Panc1 (cell line): ENCODE measurements around the gene GAD1. TPM values are rescaled to one million over a fixed set of nuclear protein-coding genes. Genes with fewer than 3 reads are reported as not detected.

Experiments
- ATAC-seq: fragments of 200-7000 bp; cut with Tn5 transposase; 2 replicates; pipeline ENCODE4 v1.9.1; 2020; ENCODE audit warnings: mild to moderate bottlenecking, moderate library complexity
- BruUV-seq: library from RNA; stranded (reverse); fragments of 400-500 nt; replicated peaks from 2 replicates; lab custom pipeline; 2021; lab: Mats Ljungman, UMichigan
- CTCF ChIA-PET: fragments of 300-600 bp; sonication (Branson Sonifier 250); formaldehyde crosslinking; loops from one replicate; lab custom pipeline; 2022; ENCODE audit warnings: antibody characterized with exemption; lab: Charles Lee
- POLR2A ChIA-PET: fragments of 300-600 bp; sonication (Branson Sonifier 250); formaldehyde crosslinking; loops from one replicate; lab custom pipeline; 2022; ENCODE audit warnings: antibody characterized with exemption; lab: Charles Lee
- DNase-seq: peaks from one replicate; pipeline ENCODE4 v3.0.0-alpha.2; 2010; ENCODE audit warnings: low read depth, low spot score
- H3K27ac ChIP-seq: 2 replicates; pipeline ENCODE4 v1.5.1; 2011; ENCODE audit warnings: mild to moderate bottlenecking, low read length, inconsistent platforms
- H3K27me3 ChIP-seq: fragments of 200-500 bp; sonication (Bioruptor generic); 2 replicates; pipeline ENCODE4 v1.6.0; 2014; ENCODE audit warnings: low read length, inconsistent platforms; ENCODE audit not compliant: control insufficient read depth, insufficient read depth
- H3K36me3 ChIP-seq: fragments of 200-500 bp; sonication (Bioruptor generic); 2 replicates; pipeline ENCODE4 v1.5.1; 2014; ENCODE audit warnings: inconsistent platforms, mild to moderate bottlenecking, low read length, moderate library complexity; ENCODE audit not compliant: control insufficient read depth, insufficient read depth
- H3K4me1 ChIP-seq: 2 replicates; pipeline ENCODE4 v1.5.1; 2011; ENCODE audit warnings: inconsistent platforms, mild to moderate bottlenecking, low read length, moderate library complexity; ENCODE audit not compliant: control insufficient read depth, insufficient read depth
- H3K4me3 ChIP-seq, 2 experiments: 2 replicates each; pipeline ENCODE4 v1.5.1; 2011 to 2012; ENCODE audit warnings: low read depth in 2 of 2, low read length in 2 of 2, mild to moderate bottlenecking in 2 of 2, inconsistent platforms in 1 of 2, moderate library complexity in 1 of 2
- H3K9me3 ChIP-seq: fragments of 200-500 bp; sonication (Bioruptor generic); 2 replicates; pipeline ENCODE4 v1.5.1; 2014; ENCODE audit warnings: low read depth, mild to moderate bottlenecking, inconsistent platforms, low read length, moderate library complexity; ENCODE audit not compliant: control insufficient read depth, insufficient read depth
- CTCF ChIP-seq: fragments of 450-650 bp; IDR thresholded peaks from 2 replicates; pipeline ENCODE4 v1.5.1; 2017; ENCODE audit warnings: mild to moderate bottlenecking
- POLR2AphosphoS5 ChIP-seq: IDR thresholded peaks from 2 replicates; pipeline ENCODE4 v1.6.1; 2012; ENCODE audit warnings: mild to moderate bottlenecking, low read depth, low read length, moderate library complexity
- REST ChIP-seq, 2 experiments: IDR thresholded peaks; 2 replicates each; pipeline ENCODE4 v1.6.1; 2011 to 2012; ENCODE audit warnings: low read depth in 2 of 2, control low read depth in 1 of 2, low read length in 1 of 2, mild to moderate bottlenecking in 1 of 2, moderate library complexity in 1 of 2; ENCODE audit not compliant: insufficient read depth in 1 of 2
- SIN3A ChIP-seq: IDR thresholded peaks from 2 replicates; pipeline ENCODE4 v1.6.1; 2012; ENCODE audit warnings: low read depth, mild to moderate bottlenecking, low read length, moderate library complexity, borderline replicate concordance; ENCODE audit not compliant: insufficient read depth
- in situ Hi-C: cut with HindIII; loops from 2 replicates; pipeline ENCODE4 v1.10.0; 2016; ENCODE audit warnings: low sequenced_read_pairs, low pct_unique_long_range_greater_than_20kb
- intact Hi-C: fragments of 100-400 bp; cut with micrococcal nuclease; formaldehyde crosslinking; loops from one replicate; pipeline ENCODE4 v1.10.0; 2022; ENCODE audit not compliant: unreplicated experiment
- total RNA-seq: library from RNA; stranded (reverse); gene quantifications from one replicate; pipeline ENCODE4 v1.2.1, GENCODE V29; 2021; ENCODE audit not compliant: unreplicated experiment

The GAD1 gene
- total RNA-seq, 1 experiment from 2014 or later, result 12.5 TPM

- POLR2A ChIA-PET, result no interaction called here
- CTCF ChIA-PET, result interaction anchor here (0.6 to 0.8 kb wide), 4 partner anchors 14 to 435 kb away, joined by 3 read pairs; no protein-coding TSS in a partner anchor
- in situ Hi-C loops, result no loop called here
- H3K4me1 ChIP-seq, result peaks cover 2% of the 10 kb centered on the region
- no peak overlapping the region for H3K4me3 ChIP-seq
- intact Hi-C loops, result loop anchor here (2.0 to 10.0 kb wide), 3 partner anchors 98 to 442 kb away; partner anchors contain the start of gene SP5
- no peaks in the 10 kb centered on the region; the same call in 1 of the 2 replicates for H3K36me3 ChIP-seq
- DNase-seq (no peak), ATAC-seq (no peak)
- BruUV-seq, result no TSS peak
- H3K9me3 ChIP-seq, result no peaks in the 10 kb centered on the region
- no peak for TF ChIP-seq REST (IDR thresholded peaks at IDR 0.05; ENCODE audit: insufficient read depth in 1 of 2, low read depth in 2 of 2, low read length in 1 of 2)
- no peak for TF ChIP-seq SIN3A
- peak; percentile 77 for TF ChIP-seq CTCF
- H3K27me3 ChIP-seq, result no peaks in the 10 kb centered on the region; the same call in none of the 2 replicates
- H3K27ac ChIP-seq, result no peak overlapping the region
Observed at GRCh38 chr2:170812710-170813600, 3.7 kb upstream of the GAD1 start.

- no TSS peak for BruUV-seq
- in situ Hi-C loops, result no loop called here
- H3K4me3 ChIP-seq, result no peak overlapping the region
- TF ChIP-seq REST (IDR thresholded peaks at IDR 0.05; ENCODE audit: insufficient read depth in 1 of 2, low read depth in 2 of 2, low read length in 1 of 2) (peak; percentile 91 to 93), POLR2AphosphoS5 (no peak)
- H3K36me3 ChIP-seq, result no peaks in the 10 kb centered on the region; the same call in 1 of the 2 replicates
- no peaks in the 10 kb centered on the region for H3K9me3 ChIP-seq
- no peak for DNase-seq
- peaks cover 6% of the 10 kb centered on the region for H3K4me1 ChIP-seq
- POLR2A ChIA-PET, result interaction anchor here (0.5 kb wide), 1 partner anchor 443 kb away, joined by 5 read pairs; no protein-coding TSS in a partner anchor
- intact Hi-C loops, result loop anchor here (2.0 to 10.0 kb wide), 3 partner anchors 99 to 443 kb away; partner anchors contain the start of gene SP5
- H3K27me3 ChIP-seq, result no peaks in the 10 kb centered on the region; the same call in none of the 2 replicates
- no peak overlapping the region for H3K27ac ChIP-seq
- CTCF ChIA-PET, result interaction anchor here (0.6 kb wide), 1 partner anchor 295 kb away, joined by 3 read pairs; no protein-coding TSS in a partner anchor
- no peak for ATAC-seq
Observed at GRCh38 chr2:170813611-170814532, 2.8 kb upstream of the GAD1 start.
